ENCODE data around the gene BMPR1A. TPM values are rescaled to one million over a fixed set of nuclear protein-coding genes. Genes with fewer than 3 reads are reported as not detected.

Gene BMPR1A
- polyA plus RNA-seq, 3 donors from 2014 or later = 0.99 to 3.3 (median 2.2) TPM

- Mint-ChIP-seq H3K4me3 (no peak overlapping the region), H3K27ac (no peak overlapping the region), H3K36me3 (peaks cover 4% of the 10 kb centered on the region in 3 donors), H3K27me3 (ENCODE audit: low read depth in 3 of 3) (no peaks in the 10 kb centered on the region), H3K4me1 (no peaks in the 10 kb centered on the region), H3K9me3 (no peaks in the 10 kb centered on the region)
- no peak for DNase-seq
These were observed 57.6 kb downstream of the BMPR1A start for GRCh38 chr10:86813982-86814381.

GRCh38 chr10:86815035-86815617, 58.7 kb downstream of the BMPR1A start:
- Mint-ChIP-seq H3K27ac (no peak overlapping the region), H3K9me3 (no peaks in the 10 kb centered on the region), H3K4me3 (no peak overlapping the region), H3K36me3 (peaks cover 0 to 4% (median 4%) of the 10 kb centered on the region in 3 donors), H3K27me3 (ENCODE audit: low read depth in 3 of 3) (no peaks in the 10 kb centered on the region), H3K4me1 (no peaks in the 10 kb centered on the region)
- no peak for DNase-seq

GRCh38 chr10:86815640-86816039, 59.2 kb downstream of the BMPR1A start:
- H3K4me3 Mint-ChIP-seq = no peak overlapping the region
- H3K9me3 Mint-ChIP-seq = no peaks in the 10 kb centered on the region
- H3K27me3 Mint-ChIP-seq (ENCODE audit: low read depth in 3 of 3) = peaks cover 0 to 3% (median 3%) of the 10 kb centered on the region in 3 donors
- H3K4me1 Mint-ChIP-seq = no peaks in the 10 kb centered on the region
- DNase-seq = no peak
- H3K36me3 Mint-ChIP-seq = peaks cover 0 to 4% (median 4%) of the 10 kb centered on the region in 3 donors
- no peak overlapping the region for H3K27ac Mint-ChIP-seq

GRCh38 chr10:86817246-86817645, 60.8 kb downstream of the BMPR1A start:
- no peak for DNase-seq
- Mint-ChIP-seq H3K27ac (no peak overlapping the region), H3K4me3 (no peak overlapping the region), H3K36me3 (no peaks in the 10 kb centered on the region), H3K27me3 (ENCODE audit: low read depth in 3 of 3) (peaks cover 0 to 3% (median 3%) of the 10 kb centered on the region in 3 donors), H3K4me1 (no peaks in the 10 kb centered on the region), H3K9me3 (no peaks in the 10 kb centered on the region)

GRCh38 chr10:86819567-86819966, 63.1 kb downstream of the BMPR1A start:
- no peak overlapping the region for H3K4me3 Mint-ChIP-seq
- no peak overlapping the region for H3K27ac Mint-ChIP-seq
- H3K9me3 Mint-ChIP-seq = no peaks in the 10 kb centered on the region
- H3K36me3 Mint-ChIP-seq = no peaks in the 10 kb centered on the region
- H3K27me3 Mint-ChIP-seq (ENCODE audit: low read depth in 3 of 3) = peaks cover 0 to 3% (median 3%) of the 10 kb centered on the region in 3 donors
- DNase-seq = no peak
- H3K4me1 Mint-ChIP-seq = no peaks in the 10 kb centered on the region

GRCh38 chr10:86820509-86820908, 64.1 kb downstream of the BMPR1A start:
- H3K4me1 Mint-ChIP-seq = no peaks in the 10 kb centered on the region
- DNase-seq = no peak
- H3K9me3 Mint-ChIP-seq = no peaks in the 10 kb centered on the region

GRCh38 chr10:86821388-86821999, 65.1 kb downstream of the BMPR1A start:
- H3K4me3 Mint-ChIP-seq = no peak overlapping the region
- H3K4me1 Mint-ChIP-seq = no peaks in the 10 kb centered on the region
- no peaks in the 10 kb centered on the region for H3K9me3 Mint-ChIP-seq
- no peak for DNase-seq
- no peaks in the 10 kb centered on the region for H3K36me3 Mint-ChIP-seq
- no peak overlapping the region for H3K27ac Mint-ChIP-seq
- peaks cover 0 to 3% (median 3%) of the 10 kb centered on the region in 3 donors for H3K27me3 Mint-ChIP-seq (ENCODE audit: low read depth in 3 of 3)

More at GRCh38 chr10:86820509-86820908, 64.1 kb downstream of the BMPR1A start:
- peaks cover 0 to 3% (median 3%) of the 10 kb centered on the region in 3 donors for H3K27me3 Mint-ChIP-seq (ENCODE audit: low read depth in 3 of 3)
- H3K27ac Mint-ChIP-seq = peak overlapping the region in 1 of 6 donors; percentile 9
- H3K4me3 Mint-ChIP-seq = no peak overlapping the region
- H3K36me3 Mint-ChIP-seq = no peaks in the 10 kb centered on the region

GRCh38 chr10:86823565-86823964, 67.1 kb downstream of the BMPR1A start:
- Mint-ChIP-seq H3K36me3 (no peaks in the 10 kb centered on the region), H3K4me3 (no peak overlapping the region), H3K27ac (no peak overlapping the region), H3K4me1 (no peaks in the 10 kb centered on the region), H3K27me3 (ENCODE audit: low read depth in 3 of 3) (peaks cover 0 to 3% (median 3%) of the 10 kb centered on the region in 3 donors), H3K9me3 (no peaks in the 10 kb centered on the region)
- no peak for DNase-seq

- Mint-ChIP-seq H3K4me1 (no peaks in the 10 kb centered on the region), H3K4me3 (no peak overlapping the region), H3K27ac (no peak overlapping the region), H3K36me3 (no peaks in the 10 kb centered on the region), H3K9me3 (no peaks in the 10 kb centered on the region), H3K27me3 (ENCODE audit: low read depth in 3 of 3) (peaks cover 0 to 3% (median 3%) of the 10 kb centered on the region in 3 donors)
- no peak for DNase-seq
These were observed 67.7 kb downstream of the BMPR1A start for GRCh38 chr10:86824151-86824550.

- H3K27ac Mint-ChIP-seq = no peak overlapping the region
- H3K27me3 Mint-ChIP-seq (ENCODE audit: low read depth in 3 of 3) = peaks cover 0 to 2% (median 2%) of the 10 kb centered on the region in 3 donors
- H3K4me3 Mint-ChIP-seq = no peak overlapping the region
- H3K36me3 Mint-ChIP-seq = no peaks in the 10 kb centered on the region
- H3K9me3 Mint-ChIP-seq = no peaks in the 10 kb centered on the region
- DNase-seq = no peak
- no peaks in the 10 kb centered on the region for H3K4me1 Mint-ChIP-seq
These were observed 68.9 kb downstream of the BMPR1A start for GRCh38 chr10:86825366-86825765.

GRCh38 chr10:86827639-86828038, 71.2 kb downstream of the BMPR1A start:
- Mint-ChIP-seq H3K36me3 (no peaks in the 10 kb centered on the region), H3K9me3 (no peaks in the 10 kb centered on the region), H3K27ac (no peak overlapping the region), H3K4me1 (no peaks in the 10 kb centered on the region), H3K27me3 (ENCODE audit: low read depth in 3 of 3) (no peaks in the 10 kb centered on the region), H3K4me3 (no peak overlapping the region)
- DNase-seq = no peak

GRCh38 chr10:86828145-86828544, 71.7 kb downstream of the BMPR1A start:
- H3K4me1 Mint-ChIP-seq = no peaks in the 10 kb centered on the region
- H3K4me3 Mint-ChIP-seq = no peak overlapping the region
- DNase-seq = no peak
- no peaks in the 10 kb centered on the region for H3K27me3 Mint-ChIP-seq (ENCODE audit: low read depth in 3 of 3)
- H3K27ac Mint-ChIP-seq = no peak overlapping the region
- H3K36me3 Mint-ChIP-seq = no peaks in the 10 kb centered on the region
- H3K9me3 Mint-ChIP-seq = no peaks in the 10 kb centered on the region

GRCh38 chr10:86829472-86829871, 73.1 kb downstream of the BMPR1A start:
- peaks cover 0 to under 1% of the 10 kb centered on the region in 2 donors for H3K4me1 Mint-ChIP-seq
- no peak for DNase-seq
- H3K27me3 Mint-ChIP-seq (ENCODE audit: low read depth in 3 of 3) = no peaks in the 10 kb centered on the region
- no peaks in the 10 kb centered on the region for H3K9me3 Mint-ChIP-seq
- no peak overlapping the region for H3K4me3 Mint-ChIP-seq
- H3K27ac Mint-ChIP-seq = no peak overlapping the region
- H3K36me3 Mint-ChIP-seq = no peaks in the 10 kb centered on the region

GRCh38 chr10:86830043-86830591, 73.7 kb downstream of the BMPR1A start:
- no peaks in the 10 kb centered on the region for H3K27me3 Mint-ChIP-seq (ENCODE audit: low read depth in 3 of 3)
- H3K36me3 Mint-ChIP-seq = no peaks in the 10 kb centered on the region
- no peak overlapping the region for H3K27ac Mint-ChIP-seq
- peaks cover 5 to 6% of the 10 kb centered on the region in 2 donors for H3K4me1 Mint-ChIP-seq
- H3K9me3 Mint-ChIP-seq = no peaks in the 10 kb centered on the region
- DNase-seq = no peak
- no peak overlapping the region for H3K4me3 Mint-ChIP-seq

Measured in immature natural killer cell (primary cell).